Panc1 (cell line): ENCODE results near the gene PPTC7. TPM values are rescaled to one million over a fixed set of nuclear protein-coding genes. Genes with fewer than 3 reads are reported as not detected.
"Not testable (repeated sequence)": the region's sequence is repeated elsewhere in the genome, so short reads cannot be mapped to it uniquely, and the experiment has no call there.

Experiments
- ATAC-seq: fragments of 200-7000 bp; cut with Tn5 transposase; 2 replicates; pipeline ENCODE4 v1.9.1; 2020; ENCODE audit warnings: mild to moderate bottlenecking, moderate library complexity
- BruUV-seq: library from RNA; stranded (reverse); fragments of 400-500 nt; replicated peaks from 2 replicates; lab custom pipeline; 2021; lab: Mats Ljungman, UMichigan
- CTCF ChIA-PET: fragments of 300-600 bp; sonication (Branson Sonifier 250); formaldehyde crosslinking; loops from one replicate; lab custom pipeline; 2022; ENCODE audit warnings: antibody characterized with exemption; lab: Charles Lee
- POLR2A ChIA-PET: fragments of 300-600 bp; sonication (Branson Sonifier 250); formaldehyde crosslinking; loops from one replicate; lab custom pipeline; 2022; ENCODE audit warnings: antibody characterized with exemption; lab: Charles Lee
- DNase-seq: peaks from one replicate; pipeline ENCODE4 v3.0.0-alpha.2; 2010; ENCODE audit warnings: low read depth, low spot score
- H3K27ac ChIP-seq: 2 replicates; pipeline ENCODE4 v1.5.1; 2011; ENCODE audit warnings: mild to moderate bottlenecking, low read length, inconsistent platforms
- H3K27me3 ChIP-seq: fragments of 200-500 bp; sonication (Bioruptor generic); 2 replicates; pipeline ENCODE4 v1.6.0; 2014; ENCODE audit warnings: low read length, inconsistent platforms; ENCODE audit not compliant: control insufficient read depth, insufficient read depth
- H3K36me3 ChIP-seq: fragments of 200-500 bp; sonication (Bioruptor generic); 2 replicates; pipeline ENCODE4 v1.5.1; 2014; ENCODE audit warnings: inconsistent platforms, mild to moderate bottlenecking, low read length, moderate library complexity; ENCODE audit not compliant: control insufficient read depth, insufficient read depth
- H3K4me1 ChIP-seq: 2 replicates; pipeline ENCODE4 v1.5.1; 2011; ENCODE audit warnings: inconsistent platforms, mild to moderate bottlenecking, low read length, moderate library complexity; ENCODE audit not compliant: control insufficient read depth, insufficient read depth
- H3K4me3 ChIP-seq, 2 experiments: 2 replicates each; pipeline ENCODE4 v1.5.1; 2011 to 2012; ENCODE audit warnings: low read depth in 2 of 2, low read length in 2 of 2, mild to moderate bottlenecking in 2 of 2, inconsistent platforms in 1 of 2, moderate library complexity in 1 of 2
- H3K9me3 ChIP-seq: fragments of 200-500 bp; sonication (Bioruptor generic); 2 replicates; pipeline ENCODE4 v1.5.1; 2014; ENCODE audit warnings: low read depth, mild to moderate bottlenecking, inconsistent platforms, low read length, moderate library complexity; ENCODE audit not compliant: control insufficient read depth, insufficient read depth
- CTCF ChIP-seq: fragments of 450-650 bp; IDR thresholded peaks from 2 replicates; pipeline ENCODE4 v1.5.1; 2017; ENCODE audit warnings: mild to moderate bottlenecking
- POLR2AphosphoS5 ChIP-seq: IDR thresholded peaks from 2 replicates; pipeline ENCODE4 v1.6.1; 2012; ENCODE audit warnings: mild to moderate bottlenecking, low read depth, low read length, moderate library complexity
- REST ChIP-seq, 2 experiments: IDR thresholded peaks; 2 replicates each; pipeline ENCODE4 v1.6.1; 2011 to 2012; ENCODE audit warnings: low read depth in 2 of 2, control low read depth in 1 of 2, low read length in 1 of 2, mild to moderate bottlenecking in 1 of 2, moderate library complexity in 1 of 2; ENCODE audit not compliant: insufficient read depth in 1 of 2
- SIN3A ChIP-seq: IDR thresholded peaks from 2 replicates; pipeline ENCODE4 v1.6.1; 2012; ENCODE audit warnings: low read depth, mild to moderate bottlenecking, low read length, moderate library complexity, borderline replicate concordance; ENCODE audit not compliant: insufficient read depth
- TCF7L2 ChIP-seq: IDR thresholded peaks from 2 replicates; pipeline ENCODE4 v1.6.1; 2011; ENCODE audit warnings: mild to moderate bottlenecking, low read depth, low read length, inconsistent platforms
- in situ Hi-C: cut with HindIII; loops from 2 replicates; pipeline ENCODE4 v1.10.0; 2016; ENCODE audit warnings: low sequenced_read_pairs, low pct_unique_long_range_greater_than_20kb
- intact Hi-C: fragments of 100-400 bp; cut with micrococcal nuclease; formaldehyde crosslinking; loops from one replicate; pipeline ENCODE4 v1.10.0; 2022; ENCODE audit not compliant: unreplicated experiment
- total RNA-seq: library from RNA; stranded (reverse); gene quantifications from one replicate; pipeline ENCODE4 v1.2.1, GENCODE V29; 2021; ENCODE audit not compliant: unreplicated experiment

Gene PPTC7
- total RNA-seq, 1 experiment from 2014 or later: 18.4 TPM

GRCh38 chr12:110530511-110530910, 52.6 kb downstream of the PPTC7 start:
- in situ Hi-C loops: no loop called here
- no peak for DNase-seq
- Histone ChIP-seq H3K9me3 (no peaks in the 10 kb centered on the region), H3K4me1 (no peaks in the 10 kb centered on the region), H3K4me3 (no peak overlapping the region), H3K27me3 (no peaks in the 10 kb centered on the region), H3K36me3 (no peaks in the 10 kb centered on the region), H3K27ac (no peak overlapping the region)
- CTCF ChIA-PET: no interaction called here
- TF ChIP-seq TCF7L2: no peak
- TF ChIP-seq CTCF: no peak
- TF ChIP-seq REST (IDR thresholded peaks at IDR 0.05; ENCODE audit: insufficient read depth in 1 of 2, low read depth in 2 of 2, low read length in 1 of 2): no peak
- TF ChIP-seq POLR2AphosphoS5: no peak
- TF ChIP-seq SIN3A: no peak
- no TSS peak for BruUV-seq
- POLR2A ChIA-PET: no interaction called here
- no peak for ATAC-seq
- intact Hi-C loops: no loop called here

- H3K9me3 ChIP-seq: no peaks in the 10 kb centered on the region
- H3K27ac ChIP-seq: no peak overlapping the region
- in situ Hi-C loops: no loop called here
- H3K27me3 ChIP-seq: no peaks in the 10 kb centered on the region
- no peaks in the 10 kb centered on the region for H3K36me3 ChIP-seq
- TF ChIP-seq POLR2AphosphoS5 (no peak), TCF7L2 (no peak), CTCF (no peak), SIN3A (no peak), REST (IDR thresholded peaks at IDR 0.05; ENCODE audit: insufficient read depth in 1 of 2, low read depth in 2 of 2, low read length in 1 of 2) (no peak)
- H3K4me1 ChIP-seq: no peaks in the 10 kb centered on the region
- BruUV-seq: no TSS peak
- CTCF ChIA-PET: interaction anchor here (0.6 kb wide), 2 partner anchors 15 to 19 kb away, joined by 3 read pairs; no protein-coding TSS in a partner anchor
- ATAC-seq (peak; percentile 70), DNase-seq (no peak)
- no peak overlapping the region for H3K4me3 ChIP-seq
- intact Hi-C loops: no loop called here
- POLR2A ChIA-PET: interaction anchor here (0.5 kb wide), 1 partner anchor 19 kb away, joined by 7 read pairs; no protein-coding TSS in a partner anchor
Measured at GRCh38 chr12:110528277-110528839, 54.8 kb downstream of the PPTC7 start.

GRCh38 chr12:110520876-110521712, 62.0 kb downstream of the PPTC7 start:
- H3K4me1 ChIP-seq, H3K4me3 ChIP-seq, CTCF ChIA-PET, H3K27me3 ChIP-seq, ATAC-seq, H3K36me3 ChIP-seq, H3K9me3 ChIP-seq, H3K27ac ChIP-seq, POLR2A ChIA-PET, BruUV-seq, in situ Hi-C loops, DNase-seq, intact Hi-C loops: not testable (repeated sequence)
